Vagina (tissue), 2 donors: ENCODE data around the gene ZNF536.

Experiments used
- POLR2A ChIP-seq, 2 donors: fragments of 450-650 bp; IDR thresholded peaks; one replicate each; pipeline ENCODE4 v1.6.1; 2017; ENCODE audit warnings: antibody characterized with exemption in 2 of 2, mild to moderate bottlenecking in 2 of 2, moderate library complexity in 2 of 2
- TF ChIP-seq, protein P1 (sequence below), 3 experiments: fragments of 450-650 bp in 2 of 3; fragments of 200-600 bp in 1 of 3; sonication (generic) in 1 of 3; IDR thresholded peaks; one replicate each; pipeline ENCODE4 v1.5.1; 2017 to 2019; ENCODE audit warnings: antibody characterized with exemption in 3 of 3, mild to moderate bottlenecking in 2 of 3, moderate library complexity in 2 of 3

DNA sequence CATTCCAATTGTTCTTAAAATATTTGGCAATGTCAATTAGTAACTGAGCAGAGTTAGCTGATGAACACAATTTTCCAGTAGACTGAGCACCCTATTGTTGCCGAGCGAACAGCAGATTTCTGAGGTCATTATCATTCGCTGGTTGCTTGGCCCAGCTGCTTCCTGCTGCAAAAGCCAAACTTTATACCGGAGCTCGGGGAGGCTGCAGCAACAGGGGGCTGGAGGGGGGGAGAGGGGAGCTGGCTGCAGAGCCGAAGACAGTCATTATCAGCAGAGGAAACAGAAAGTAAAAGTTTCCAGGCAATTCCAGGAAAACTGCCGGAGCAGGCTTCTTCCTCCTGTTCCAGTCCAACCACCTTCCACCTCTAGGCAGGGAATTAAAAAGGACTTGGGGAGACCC is 77.9 kb downstream of the ZNF536 start:
- TF ChIP-seq, protein P1, sequence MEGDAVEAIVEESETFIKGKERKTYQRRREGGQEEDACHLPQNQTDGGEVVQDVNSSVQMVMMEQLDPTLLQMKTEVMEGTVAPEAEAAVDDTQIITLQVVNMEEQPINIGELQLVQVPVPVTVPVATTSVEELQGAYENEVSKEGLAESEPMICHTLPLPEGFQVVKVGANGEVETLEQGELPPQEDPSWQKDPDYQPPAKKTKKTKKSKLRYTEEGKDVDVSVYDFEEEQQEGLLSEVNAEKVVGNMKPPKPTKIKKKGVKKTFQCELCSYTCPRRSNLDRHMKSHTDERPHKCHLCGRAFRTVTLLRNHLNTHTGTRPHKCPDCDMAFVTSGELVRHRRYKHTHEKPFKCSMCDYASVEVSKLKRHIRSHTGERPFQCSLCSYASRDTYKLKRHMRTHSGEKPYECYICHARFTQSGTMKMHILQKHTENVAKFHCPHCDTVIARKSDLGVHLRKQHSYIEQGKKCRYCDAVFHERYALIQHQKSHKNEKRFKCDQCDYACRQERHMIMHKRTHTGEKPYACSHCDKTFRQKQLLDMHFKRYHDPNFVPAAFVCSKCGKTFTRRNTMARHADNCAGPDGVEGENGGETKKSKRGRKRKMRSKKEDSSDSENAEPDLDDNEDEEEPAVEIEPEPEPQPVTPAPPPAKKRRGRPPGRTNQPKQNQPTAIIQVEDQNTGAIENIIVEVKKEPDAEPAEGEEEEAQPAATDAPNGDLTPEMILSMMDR (IDR thresholded peaks at IDR 0.05) = no peak
- no peak for TF ChIP-seq POLR2A (IDR thresholded peaks at IDR 0.05)
